SK-N-MC (cell line): ENCODE measurements around the gene DLGAP1.

Experiments used
- EZH2 ChIP-seq: fragments of 200-600 bp; sonication (generic); IDR thresholded peaks from one replicate; pipeline ENCODE4 v1.6.1; 2017; ENCODE audit warnings: antibody characterized with exemption
- FOXP2 ChIP-seq: optimal IDR thresholded peaks from 2 replicates; pipeline ENCODE3; 2011; ENCODE audit warnings: mild to moderate bottlenecking, moderate library complexity; ENCODE audit not compliant: insufficient read depth; ENCODE audit errors: extremely low read length, control extremely low read depth
- POLR2AphosphoS5 ChIP-seq: IDR thresholded peaks from 2 replicates; pipeline ENCODE4 v1.6.1; 2012; ENCODE audit warnings: mild to moderate bottlenecking, low read depth, low read length, borderline replicate concordance

- TF ChIP-seq POLR2AphosphoS5 (no peak), EZH2 (no peak), FOXP2 (no peak)
Measured at GRCh38 chr18:3455090-3455635, 999.9 kb downstream of the DLGAP1 start.
